Prostate gland (tissue), 2 donors: Measurements from ENCODE around the gene TMEM17. TPM values are rescaled to one million over a fixed set of nuclear protein-coding genes. Genes with fewer than 3 reads are reported as not detected.

Experiments used
- DNase-seq: peaks from one replicate; pipeline ENCODE4 v3.0.0-alpha.2; 2019; ENCODE audit warnings: low spot score
- H3K27ac ChIP-seq, 2 donors: fragments of 200-600 bp; sonication (generic); 2 replicates each; pipeline ENCODE4 v1.5.1; 2017 to 2019
- H3K27me3 ChIP-seq: fragments of 200-600 bp; sonication (generic); replicated peaks from 2 replicates; pipeline ENCODE4 v1.5.1; 2019; ENCODE audit not compliant: insufficient read depth
- H3K36me3 ChIP-seq, 2 donors: fragments of 200-600 bp; sonication (generic); 1 replicate in 1 of 2; 2 replicates in 1 of 2; pipeline versions ENCODE4 v1.5.1 to v1.8.1; 2017 to 2019
- H3K4me1 ChIP-seq: fragments of 200-600 bp; sonication (generic); replicated peaks from 2 replicates; pipeline ENCODE4 v1.5.1; 2019
- H3K4me3 ChIP-seq, 2 donors: fragments of 200-600 bp; sonication (generic); 2 replicates each; pipeline ENCODE4 v1.5.1; 2017 to 2019
- H3K9me3 ChIP-seq: fragments of 200-600 bp; sonication (generic); 2 replicates; pipeline ENCODE4 v1.5.1; 2017
- CTCF ChIP-seq, 4 experiments: fragments of 200-600 bp in 2 of 4; fragments of 450-650 bp in 2 of 4; sonication (generic) in 2 of 4; IDR thresholded peaks; 1 replicate in 3 of 4; 2 replicates in 1 of 4; pipeline ENCODE4 v1.5.1; 2016 to 2019; ENCODE audit warnings: antibody characterized with exemption in 4 of 4, mild to moderate bottlenecking in 2 of 4, moderate library complexity in 2 of 4
- POLR2A ChIP-seq: fragments of 450-650 bp; IDR thresholded peaks from one replicate; pipeline ENCODE4 v1.6.1; 2016; ENCODE audit warnings: antibody characterized with exemption, mild to moderate bottlenecking
- POLR2AphosphoS5 ChIP-seq: sonication (generic); formaldehyde crosslinking; IDR thresholded peaks from one replicate; pipeline ENCODE4 v1.6.1; 2017; ENCODE audit warnings: antibody characterized with exemption
- WGBS: methylation state at CpG from one replicate; pipeline ENCODE4 v1.1.5; 2018; 5-methylcytosine and 5-hydroxymethylcytosine counted together
- intact Hi-C: fragments of 100-400 bp; cut with DNase I; formaldehyde crosslinking; loops from one replicate; pipeline ENCODE4 v1.14.2; 2022
- total RNA-seq, 2 donors: library from RNA; depleted of rRNA; stranded (reverse); fragments of >200 nt; gene quantifications; one replicate each; pipeline ENCODE4 v1.1.0, GENCODE V29; 2016

TMEM17 gene
- total RNA-seq: 1 to 10 TPM; 2.6 to 4.0 TPM

GRCh38 chr2:62505750-62506420 is at the start of gene TMEM17:
Gene TMEM17 (minus strand): TSS chr2:62506195. CDS start chr2:62506129, 66 bp downstream.
- peak within 1 kb of the TSS; percentile 54 to 68 for H3K4me3 ChIP-seq
- no peaks in the 10 kb centered on the region for H3K36me3 ChIP-seq
- H3K9me3 ChIP-seq: no peaks in the 10 kb centered on the region
- intact Hi-C loops: loop anchor here (2.0 kb wide), 1 partner anchor 201 kb away; no protein-coding TSS in a partner anchor
- WGBS: under 1% methylated on average over 51 of the region's 68 CpGs
- no peaks in the 10 kb centered on the region for H3K4me1 ChIP-seq
- peak within 1 kb of the TSS; percentile 91 to 92 for H3K27ac ChIP-seq
- peak; percentile 89 for DNase-seq
- TF ChIP-seq CTCF (IDR thresholded peaks at IDR 0.05) (no peak), POLR2AphosphoS5 (peak; percentile 66), POLR2A (peak; percentile 43)
- no peaks in the 10 kb centered on the region for H3K27me3 ChIP-seq

- no peak overlapping the region for H3K27ac ChIP-seq
- no peak for DNase-seq
- no peaks in the 10 kb centered on the region for H3K36me3 ChIP-seq
- no peaks in the 10 kb centered on the region for H3K27me3 ChIP-seq
- H3K4me1 ChIP-seq: no peaks in the 10 kb centered on the region
- no peak overlapping the region for H3K4me3 ChIP-seq
- intact Hi-C loops: no loop called here
- TF ChIP-seq POLR2A: no peak
- no peak for TF ChIP-seq CTCF (IDR thresholded peaks at IDR 0.05)
- TF ChIP-seq POLR2AphosphoS5: no peak
- H3K9me3 ChIP-seq: no peaks in the 10 kb centered on the region
Measured at GRCh38 chr2:62554440-62554839, 48.4 kb upstream of the TMEM17 start.

- WGBS: 93% methylated on average over 2 of the region's 2 CpGs
- intact Hi-C loops: no loop called here
- Histone ChIP-seq H3K4me3 (no peak overlapping the region), H3K27me3 (no peaks in the 10 kb centered on the region), H3K9me3 (no peaks in the 10 kb centered on the region), H3K4me1 (no peaks in the 10 kb centered on the region), H3K27ac (no peak overlapping the region), H3K36me3 (no peaks in the 10 kb centered on the region)
- no peak for DNase-seq
- no peak for TF ChIP-seq CTCF (IDR thresholded peaks at IDR 0.05)
- no peak for TF ChIP-seq POLR2A
- TF ChIP-seq POLR2AphosphoS5: no peak
Measured at GRCh38 chr2:62550461-62550860, 44.5 kb upstream of the TMEM17 start.

- TF ChIP-seq CTCF (IDR thresholded peaks at IDR 0.05) (no peak), POLR2AphosphoS5 (no peak), POLR2A (no peak)
- 67% methylated on average over 3 of the region's 3 CpGs for WGBS
- no peaks in the 10 kb centered on the region for H3K27me3 ChIP-seq
- H3K27ac ChIP-seq: no peak overlapping the region
- intact Hi-C loops: no loop called here
- H3K9me3 ChIP-seq: no peaks in the 10 kb centered on the region
- H3K4me1 ChIP-seq: no peaks in the 10 kb centered on the region
- DNase-seq: no peak
- H3K4me3 ChIP-seq: no peak overlapping the region
- no peaks in the 10 kb centered on the region for H3K36me3 ChIP-seq
Measured at GRCh38 chr2:62547854-62548253, 41.9 kb upstream of the TMEM17 start.

GRCh38 chr2:62545261-62545660 is 39.3 kb upstream of the TMEM17 start:
- Histone ChIP-seq H3K27ac (no peak overlapping the region), H3K27me3 (no peaks in the 10 kb centered on the region), H3K4me3 (no peak overlapping the region), H3K4me1 (no peaks in the 10 kb centered on the region), H3K36me3 (no peaks in the 10 kb centered on the region), H3K9me3 (no peaks in the 10 kb centered on the region)
- intact Hi-C loops: no loop called here
- 97% methylated on average over 6 of the region's 6 CpGs for WGBS
- no peak for DNase-seq
- TF ChIP-seq POLR2AphosphoS5 (no peak), CTCF (IDR thresholded peaks at IDR 0.05) (no peak), POLR2A (no peak)
